Measurements from ENCODE around the gene ARL4D. TPM values are rescaled to one million over a fixed set of nuclear protein-coding genes. Genes with fewer than 3 reads are reported as not detected.

The ARL4D gene
- total RNA-seq, 2 experiments from 2014 or later, result 2.2 to 3.4 TPM

DNA sequence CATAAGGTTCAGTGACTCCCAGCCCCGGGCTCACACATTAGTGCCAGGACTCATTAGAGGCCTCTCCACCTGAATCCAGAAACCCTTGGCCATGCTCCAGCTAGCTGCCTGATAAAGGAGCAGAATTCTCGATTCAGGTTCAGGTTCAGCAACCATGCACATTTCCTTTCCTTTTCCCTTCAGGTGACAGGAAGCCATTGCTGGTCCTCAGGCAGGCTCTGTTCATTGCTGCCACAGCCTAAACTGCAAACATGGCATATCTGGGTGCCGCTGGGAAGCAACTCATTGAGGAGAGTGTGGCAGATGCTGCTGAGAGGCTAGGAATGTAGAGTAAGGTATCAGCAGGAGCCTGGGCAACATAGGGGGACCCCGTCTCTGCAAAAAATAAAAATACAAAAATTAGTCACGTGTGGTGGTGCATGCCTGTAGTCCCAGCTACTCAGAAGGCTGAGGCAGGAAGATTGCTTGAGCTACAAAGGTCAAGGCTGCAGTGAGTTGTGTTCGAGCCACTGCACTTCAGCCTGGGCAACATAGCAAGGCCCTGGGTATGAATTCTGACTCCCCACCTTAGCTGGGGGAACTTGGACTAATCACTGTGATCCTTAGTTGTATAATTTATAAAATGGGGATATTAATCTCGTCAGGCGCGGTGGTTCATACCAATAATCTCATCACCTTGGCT, 28.7 kb downstream of the ARL4D start:
- no peaks in the 10 kb centered on the region for H3K36me3 Mint-ChIP-seq (ENCODE audit: low read depth)
- H3K4me1 Mint-ChIP-seq (ENCODE audit: low read depth), result no peaks in the 10 kb centered on the region
- intact Hi-C loops (cut with micrococcal nuclease), result no loop called here
- ATAC-seq (no peak), DNase-seq (no peak)
- CTCF ChIA-PET, result interaction anchor here (1.4 to 3.1 kb wide), 3 partner anchors 10 to 55 kb away, joined by 4 to 11 read pairs (median 8); no protein-coding TSS in a partner anchor
- H3K9me3 Mint-ChIP-seq, result no peaks in the 10 kb centered on the region
- no peak overlapping the region for H3K4me3 Mint-ChIP-seq
- H3K27me3 Mint-ChIP-seq, result peaks cover 19% of the 10 kb centered on the region
- TF ChIP-seq, protein P1, sequence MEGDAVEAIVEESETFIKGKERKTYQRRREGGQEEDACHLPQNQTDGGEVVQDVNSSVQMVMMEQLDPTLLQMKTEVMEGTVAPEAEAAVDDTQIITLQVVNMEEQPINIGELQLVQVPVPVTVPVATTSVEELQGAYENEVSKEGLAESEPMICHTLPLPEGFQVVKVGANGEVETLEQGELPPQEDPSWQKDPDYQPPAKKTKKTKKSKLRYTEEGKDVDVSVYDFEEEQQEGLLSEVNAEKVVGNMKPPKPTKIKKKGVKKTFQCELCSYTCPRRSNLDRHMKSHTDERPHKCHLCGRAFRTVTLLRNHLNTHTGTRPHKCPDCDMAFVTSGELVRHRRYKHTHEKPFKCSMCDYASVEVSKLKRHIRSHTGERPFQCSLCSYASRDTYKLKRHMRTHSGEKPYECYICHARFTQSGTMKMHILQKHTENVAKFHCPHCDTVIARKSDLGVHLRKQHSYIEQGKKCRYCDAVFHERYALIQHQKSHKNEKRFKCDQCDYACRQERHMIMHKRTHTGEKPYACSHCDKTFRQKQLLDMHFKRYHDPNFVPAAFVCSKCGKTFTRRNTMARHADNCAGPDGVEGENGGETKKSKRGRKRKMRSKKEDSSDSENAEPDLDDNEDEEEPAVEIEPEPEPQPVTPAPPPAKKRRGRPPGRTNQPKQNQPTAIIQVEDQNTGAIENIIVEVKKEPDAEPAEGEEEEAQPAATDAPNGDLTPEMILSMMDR (IDR thresholded peaks at IDR 0.05), result no peak
- H3K27ac Mint-ChIP-seq, result no peak overlapping the region
- POLR2A ChIA-PET, result no interaction called here

DNA sequence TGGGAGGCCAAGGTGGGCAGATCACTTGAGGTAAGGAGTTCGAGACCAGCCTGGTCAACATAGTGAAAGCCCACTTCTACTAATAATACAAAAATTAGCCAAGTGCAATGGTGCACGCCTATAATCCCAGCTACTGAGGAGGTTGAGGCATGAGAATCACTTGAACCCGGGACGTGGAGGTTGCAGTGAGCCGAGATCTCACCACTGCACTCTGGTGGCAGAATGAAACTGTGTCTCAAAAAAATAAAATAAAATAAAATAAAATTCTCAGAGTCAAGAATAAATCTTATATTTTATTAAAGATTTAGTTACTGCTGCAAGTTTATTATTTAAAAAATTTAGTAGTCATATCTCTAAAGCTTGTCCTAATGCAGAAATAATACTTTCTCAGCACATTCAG, 29.7 kb downstream of the ARL4D start:
- no peak overlapping the region for H3K4me3 Mint-ChIP-seq
- no peak for ATAC-seq
- H3K36me3 Mint-ChIP-seq (ENCODE audit: low read depth), result no peaks in the 10 kb centered on the region
- intact Hi-C loops (cut with micrococcal nuclease), result no loop called here
- H3K4me1 Mint-ChIP-seq (ENCODE audit: low read depth), result no peaks in the 10 kb centered on the region
- CTCF ChIA-PET, result interaction anchor here (1.4 to 3.1 kb wide), 3 partner anchors 9 to 54 kb away, joined by 4 to 11 read pairs (median 8); no protein-coding TSS in a partner anchor
- no peak overlapping the region for H3K27ac Mint-ChIP-seq
- no peaks in the 10 kb centered on the region for H3K9me3 Mint-ChIP-seq
- POLR2A ChIA-PET, result interaction anchor here (0.7 to 1.0 kb wide), 3 partner anchors 30 to 1688 kb away, joined by 3 to 5 read pairs (median 3); partner anchors contain the start of gene ARL4D
- TF ChIP-seq, protein P1 (IDR thresholded peaks at IDR 0.05), result no peak
- peaks cover 23% of the 10 kb centered on the region for H3K27me3 Mint-ChIP-seq
- DNase-seq, result no peak

DNA sequence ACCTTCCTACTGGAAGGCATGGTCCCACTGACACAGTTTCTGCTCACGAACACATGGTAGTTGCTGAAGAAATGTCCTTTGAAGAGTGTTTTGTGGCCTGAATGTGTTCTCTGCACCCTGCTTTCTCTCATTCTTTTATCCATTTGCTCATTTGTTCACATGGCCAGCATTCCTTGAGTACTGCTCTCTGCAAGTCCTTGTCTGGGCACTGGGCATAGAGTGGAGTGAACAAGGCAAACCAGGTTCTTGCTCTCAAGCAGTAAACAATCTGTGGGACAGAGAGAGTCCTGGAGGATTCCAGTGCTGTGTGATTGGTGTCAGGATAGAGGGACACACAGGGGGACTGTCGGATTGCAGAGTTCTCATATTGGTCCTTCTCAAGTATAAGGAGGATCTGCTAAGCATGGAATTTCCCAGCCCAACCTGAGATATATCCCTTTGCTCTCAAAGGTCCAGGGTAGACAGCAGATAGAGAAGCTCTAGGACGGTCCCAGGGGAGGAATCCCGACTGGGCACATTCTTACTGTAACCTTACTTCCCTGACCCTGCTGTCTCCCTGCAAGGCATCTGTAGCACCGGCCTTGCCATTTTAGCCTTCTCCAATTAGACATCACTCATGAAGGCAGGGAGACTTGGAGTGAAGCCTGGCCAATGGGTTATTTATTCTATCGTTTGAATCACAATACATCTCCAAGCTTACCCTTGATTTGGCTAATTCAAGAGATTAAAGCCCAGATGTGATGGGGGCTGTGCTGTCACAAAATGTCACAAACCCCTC, 32.3 kb downstream of the ARL4D start:
- TF ChIP-seq, protein P1 (IDR thresholded peaks at IDR 0.05), result no peak
- DNase-seq (no peak), ATAC-seq (no peak)
- intact Hi-C loops (cut with micrococcal nuclease), result no loop called here
- no peaks in the 10 kb centered on the region for H3K9me3 Mint-ChIP-seq
- no peaks in the 10 kb centered on the region for H3K36me3 Mint-ChIP-seq (ENCODE audit: low read depth)
- ChIA-PET CTCF (no interaction called here), POLR2A (interaction anchor here (0.6 kb wide), 1 partner anchor 62 kb away, joined by 3 read pairs; no protein-coding TSS in a partner anchor)
- H3K27me3 Mint-ChIP-seq, result peaks cover 28% of the 10 kb centered on the region
- no peak overlapping the region for H3K4me3 Mint-ChIP-seq
- H3K4me1 Mint-ChIP-seq (ENCODE audit: low read depth), result no peaks in the 10 kb centered on the region
- H3K27ac Mint-ChIP-seq, result no peak overlapping the region

DNA sequence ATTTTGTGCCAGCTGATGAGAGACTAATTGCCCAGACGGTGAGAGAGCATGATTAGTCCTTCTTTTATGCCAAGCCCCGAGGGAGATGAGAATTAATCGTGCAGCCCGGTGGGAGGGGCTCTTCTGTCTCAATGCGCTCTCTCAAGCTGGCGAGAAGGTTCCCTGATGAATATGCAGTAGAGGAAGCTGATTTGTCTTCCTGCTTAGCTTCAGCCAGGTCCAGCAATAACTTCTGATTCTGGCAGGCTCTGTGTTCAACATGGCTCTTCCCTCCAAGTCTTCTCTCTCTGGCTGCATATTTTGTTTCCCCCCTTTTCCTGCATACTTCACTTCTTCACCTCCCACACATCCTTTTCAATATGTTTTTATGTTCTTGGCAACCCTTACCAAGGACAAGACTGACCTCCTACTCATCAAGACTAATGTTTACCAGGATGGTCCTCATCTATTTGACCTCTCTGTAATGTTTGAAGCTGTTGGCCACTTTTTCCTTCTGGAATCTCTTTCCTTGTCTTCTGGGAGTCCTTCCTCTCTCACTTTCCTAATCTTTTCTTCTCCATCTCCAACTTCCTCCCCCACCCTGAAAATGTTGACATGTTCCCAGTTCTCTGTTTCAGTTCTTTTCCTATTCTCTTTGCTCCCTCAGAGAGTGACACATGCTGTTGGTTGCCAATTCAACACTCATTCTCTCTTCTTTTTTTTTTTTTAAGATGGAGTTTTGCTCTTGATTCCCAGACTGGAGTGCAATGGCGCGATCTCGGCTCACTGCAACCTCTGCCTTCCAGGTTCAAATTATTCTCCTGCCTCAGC, 33.1 kb downstream of the ARL4D start:
- CTCF ChIA-PET, result no interaction called here
- Mint-ChIP-seq H3K4me1 (ENCODE audit: low read depth) (no peaks in the 10 kb centered on the region), H3K27me3 (peaks cover 28% of the 10 kb centered on the region), H3K27ac (no peak overlapping the region), H3K36me3 (ENCODE audit: low read depth) (no peaks in the 10 kb centered on the region), H3K9me3 (no peaks in the 10 kb centered on the region), H3K4me3 (no peak overlapping the region)
- DNase-seq (no peak), ATAC-seq (no peak)
- intact Hi-C loops (cut with micrococcal nuclease), result no loop called here
- POLR2A ChIA-PET, result interaction anchor here (0.6 kb wide), 1 partner anchor 63 kb away, joined by 3 read pairs; no protein-coding TSS in a partner anchor
- TF ChIP-seq, protein P1 (IDR thresholded peaks at IDR 0.05), result no peak

Data from activated CD8-positive, alpha-beta T cell treated with anti-CD3 and anti-CD28 coated beads for 36 hours (primary cell).